GM21390 (cell line): ENCODE results near the gene L3MBTL1.
"Not testable (repeated sequence)": the region's sequence is repeated elsewhere in the genome, so short reads cannot be mapped to it uniquely, and the experiment has no call there.

Experiments
- ATAC-seq: cut with Tn5 transposase; IDR thresholded peaks from one replicate; pipeline ENCODE4 v1.9.1; 2021; ENCODE audit not compliant: unreplicated experiment

The L3MBTL1 gene

GRCh38 chr20:43502021-43502420 is 5.5 kb upstream of the L3MBTL1 start:
- ATAC-seq, result not testable (repeated sequence)

- ATAC-seq, result no peak
Measured at GRCh38 chr20:43506238-43506637, 1.3 kb upstream of the L3MBTL1 start.

- no peak for ATAC-seq
Measured at GRCh38 chr20:43508106-43508505, 609 bp downstream of the L3MBTL1 start.

GRCh38 chr20:43508604-43509040 is 1.1 kb downstream of the L3MBTL1 start:
- ATAC-seq, result no peak

GRCh38 chr20:43511879-43512278 is 4.4 kb downstream of the L3MBTL1 start:
- no peak for ATAC-seq

- ATAC-seq, result no peak
Measured at GRCh38 chr20:43513372-43513930, 6.0 kb downstream of the L3MBTL1 start.

GRCh38 chr20:43513931-43514647 is 6.6 kb downstream of the L3MBTL1 start:
- ATAC-seq, result peak; percentile 82

GRCh38 chr20:43514648-43514999 is 7.1 kb downstream of the L3MBTL1 start:
- peak; percentile 25 for ATAC-seq

GRCh38 chr20:43515628-43516027 is 8.1 kb downstream of the L3MBTL1 start:
- ATAC-seq, result no peak

GRCh38 chr20:43516251-43516824 is 8.8 kb downstream of the L3MBTL1 start:
- ATAC-seq, result no peak

- ATAC-seq, result no peak
Measured at GRCh38 chr20:43520074-43520630, 12.7 kb downstream of the L3MBTL1 start.

GRCh38 chr20:43525021-43525420 is 17.5 kb downstream of the L3MBTL1 start:
- ATAC-seq, result no peak

GRCh38 chr20:43528258-43528875 is 20.9 kb downstream of the L3MBTL1 start:
- no peak for ATAC-seq

GRCh38 chr20:43529051-43529450 is 21.6 kb downstream of the L3MBTL1 start:
- no peak for ATAC-seq

- ATAC-seq, result no peak
Measured at GRCh38 chr20:43529457-43530153, 22.1 kb downstream of the L3MBTL1 start.

GRCh38 chr20:43530321-43531090 is 23.0 kb downstream of the L3MBTL1 start:
- ATAC-seq, result no peak

GRCh38 chr20:43531091-43531443 is 23.6 kb downstream of the L3MBTL1 start:
- no peak for ATAC-seq

- no peak for ATAC-seq
Measured at GRCh38 chr20:43532416-43533055, 25.0 kb downstream of the L3MBTL1 start.

- ATAC-seq, result no peak
Measured at GRCh38 chr20:43533060-43533459, 25.6 kb downstream of the L3MBTL1 start.

- ATAC-seq, result no peak
Measured at GRCh38 chr20:43534016-43534415, 26.5 kb downstream of the L3MBTL1 start.
